Hematopoietic multipotent progenitor cell (in vitro differentiated cells): Measurements from ENCODE around the gene ICAM5. TPM values are rescaled to one million over a fixed set of nuclear protein-coding genes. Genes with fewer than 3 reads are reported as not detected.
A peak's percentile ranks its signal among the peaks of the same experiment; 100 is the strongest.
"Not testable (repeated sequence)": the region's sequence is repeated elsewhere in the genome, so short reads cannot be mapped to it uniquely, and the experiment has no call there.

Source experiments
- DNase-seq, 3 donors: peaks; one replicate each; pipeline ENCODE4 v3.0.0-alpha.2; 2011 to 2015; ENCODE audit warnings: low read depth in 2 of 3, low spot score in 2 of 3
- total RNA-seq: library from RNA; depleted of rRNA; stranded (reverse); fragments of >200 nt; gene quantifications from one replicate; pipeline ENCODE4 v1.2.3, GENCODE V29; 2012

ICAM5 gene
- total RNA-seq, 1 donor, result 10.8 TPM

- DNase-seq, result no peak
Measured at GRCh38 chr19:10317857-10318462, 28.2 kb downstream of the ICAM5 start.

- no peak for DNase-seq
Measured at GRCh38 chr19:10318807-10319682, 29.3 kb downstream of the ICAM5 start.

- DNase-seq, result no peak
Measured at GRCh38 chr19:10320602-10321416, 31.1 kb downstream of the ICAM5 start.

- DNase-seq, result no peak
Measured at GRCh38 chr19:10321417-10321797, 31.7 kb downstream of the ICAM5 start.

DNA sequence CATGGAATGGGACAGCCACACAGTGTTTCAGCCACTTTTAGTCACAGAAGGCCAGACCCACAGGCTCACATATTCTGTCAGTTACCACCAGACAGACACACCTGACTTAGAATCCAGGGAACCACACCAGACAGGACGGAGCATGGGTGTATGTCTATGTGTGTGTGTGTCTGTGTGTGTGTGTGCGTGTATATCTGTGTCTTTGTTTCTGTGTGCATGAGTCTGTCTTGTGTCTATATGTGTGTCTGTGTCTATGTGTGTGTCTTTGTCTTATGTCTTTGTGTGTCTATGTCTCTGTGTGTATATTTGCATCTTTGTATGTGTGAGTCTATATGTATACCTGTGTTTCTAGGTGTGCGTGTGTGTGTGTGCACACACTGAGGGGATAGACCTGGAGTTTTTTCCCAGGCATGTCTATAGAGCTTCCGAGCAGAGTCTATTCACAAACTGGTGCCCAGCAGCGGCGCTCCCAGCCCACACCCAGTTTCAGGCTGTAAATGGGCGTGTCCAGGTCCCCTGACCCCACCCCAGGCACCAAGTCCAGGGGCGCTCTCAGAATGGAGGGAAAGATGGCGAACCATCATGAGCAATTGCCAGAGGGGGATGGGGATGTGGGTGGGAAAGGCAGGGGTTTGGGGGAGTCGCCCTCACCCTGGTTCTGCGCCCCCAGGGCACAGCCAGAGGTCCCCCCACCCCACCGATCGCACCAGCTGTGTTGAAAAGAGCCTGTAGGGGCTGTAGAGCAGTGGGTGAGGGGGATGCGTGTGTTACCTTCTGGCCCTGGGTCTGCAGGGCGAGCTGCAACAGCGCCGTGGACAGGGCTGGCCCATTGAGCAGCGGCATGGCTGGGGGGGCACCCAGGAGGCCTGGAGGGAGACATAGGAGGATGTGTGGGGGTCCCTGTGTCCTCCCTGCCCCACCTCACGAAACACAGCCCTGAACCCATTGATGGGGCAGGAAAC, 32.4 kb downstream of the ICAM5 start:
- no peak for DNase-seq

GRCh38 chr19:10325732-10326131, 36.0 kb downstream of the ICAM5 start:
- no peak for DNase-seq

DNA sequence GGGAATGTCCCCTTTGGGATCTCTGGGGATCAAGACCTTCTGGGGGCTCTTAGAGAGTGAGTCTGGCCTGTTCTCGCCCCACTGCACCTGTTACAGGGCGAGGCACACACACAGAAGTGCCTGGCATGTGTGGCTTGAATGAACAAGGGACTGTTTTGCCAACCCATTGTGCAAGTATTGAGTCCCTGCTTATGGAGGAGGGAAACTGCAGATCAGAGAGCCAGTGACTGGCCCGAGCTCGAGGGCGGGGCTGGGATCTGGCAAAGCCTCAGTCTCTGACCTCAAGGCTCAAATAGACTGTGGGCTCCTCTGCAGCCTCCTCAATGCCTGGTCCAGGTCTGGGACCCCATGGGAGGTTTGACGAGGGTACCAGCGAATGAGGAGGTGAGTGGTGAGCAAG, 38.0 kb downstream of the ICAM5 start:
- no peak for DNase-seq

GRCh38 chr19:10328558-10329429, 39.0 kb downstream of the ICAM5 start:
- DNase-seq, result no peak

- no peak for DNase-seq
Measured at GRCh38 chr19:10329555-10329954, 39.8 kb downstream of the ICAM5 start.

DNA sequence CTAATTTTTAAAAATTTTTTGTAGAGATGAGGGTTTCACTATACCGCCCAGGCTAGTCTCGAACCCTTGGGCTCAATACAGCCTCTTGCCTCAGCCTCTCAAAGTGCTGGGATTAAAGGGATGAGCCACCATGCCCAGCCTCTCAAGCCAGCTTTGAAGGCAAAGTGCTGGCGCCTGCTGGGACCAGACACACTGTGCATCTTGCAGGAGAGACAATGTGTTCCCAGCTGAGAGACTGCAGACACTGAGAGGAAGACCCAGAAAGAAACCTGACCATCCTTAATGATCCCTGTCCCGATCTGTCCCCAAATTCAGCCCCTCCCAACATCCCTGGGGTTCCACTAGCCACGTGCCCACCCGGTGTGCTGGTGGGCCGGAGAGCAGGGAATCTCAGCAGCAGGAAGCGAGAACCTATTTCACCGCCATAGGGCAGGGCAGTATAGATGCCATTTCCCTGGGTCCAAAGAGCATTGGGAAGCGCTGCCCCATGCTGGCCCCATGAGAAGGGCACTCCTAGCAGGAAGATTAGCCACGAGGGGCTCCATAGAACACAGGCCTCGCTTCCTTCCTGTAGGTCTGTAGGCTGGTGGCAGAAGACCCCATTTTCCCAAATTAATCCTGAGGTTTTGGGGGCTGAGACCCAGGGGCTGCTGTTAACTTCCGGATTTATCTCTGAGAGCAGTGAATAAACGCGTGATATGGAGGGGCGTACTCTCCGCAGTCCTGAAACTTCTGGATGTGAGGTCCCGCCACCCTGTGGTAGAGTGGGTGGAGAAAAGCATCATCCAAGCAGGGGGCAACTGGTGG, 42.6 kb downstream of the ICAM5 start:
- no peak for DNase-seq

GRCh38 chr19:10332965-10333757, 43.4 kb downstream of the ICAM5 start, which contains the start of gene RAVER1:
Gene RAVER1, minus strand, starts transcription at chr19:10333529. Its CDS starts 22 bp downstream, at chr19:10333507.
- peak; percentile 91 to 98 (median 98) for DNase-seq

- DNase-seq, result no peak
Measured at GRCh38 chr19:10333758-10334587, 44.2 kb downstream of the ICAM5 start.

- DNase-seq, result peak in 2 of 3 donors; percentile 41 to 49
Measured at GRCh38 chr19:10334588-10335351, 45.0 kb downstream of the ICAM5 start.

DNA sequence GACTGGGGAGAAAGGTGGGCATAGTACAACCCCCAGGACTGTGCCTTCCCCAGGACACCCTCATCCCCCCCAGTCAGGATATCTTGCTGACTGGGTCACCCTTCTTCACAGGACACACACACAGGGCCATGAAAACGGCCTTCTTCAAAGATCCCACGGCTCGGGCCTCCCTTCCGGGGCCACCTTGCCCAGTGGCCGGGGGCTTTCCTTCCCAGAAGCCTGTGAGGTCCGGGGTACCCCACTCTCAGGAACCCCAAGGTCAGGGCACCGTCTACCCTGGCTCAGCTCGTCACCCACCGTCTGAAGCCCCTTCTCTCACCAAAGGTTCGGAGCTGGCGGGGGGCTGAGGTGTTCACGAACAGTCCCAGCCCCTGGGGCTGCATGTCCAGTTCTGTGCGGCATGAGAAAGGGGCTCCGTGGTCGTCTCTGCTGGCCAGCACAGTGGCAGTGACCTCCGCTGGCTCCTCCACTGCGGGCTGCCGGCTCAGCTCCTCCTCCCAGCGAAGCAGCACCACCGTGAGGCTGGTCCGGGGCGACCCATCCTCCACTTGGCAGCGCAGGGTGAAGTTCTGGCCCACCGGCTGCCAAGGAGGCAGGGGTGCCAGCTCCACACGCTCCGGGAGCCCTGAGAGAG, 45.7 kb downstream of the ICAM5 start:
- DNase-seq, result no peak

- not testable (repeated sequence) for DNase-seq
Measured at GRCh38 chr19:10336725-10337124, 47.0 kb downstream of the ICAM5 start.
